Effector memory CD4-positive, alpha-beta T cell (primary cell): ENCODE data around the gene JADE2.
A peak's percentile ranks its signal among the peaks of the same experiment; 100 is the strongest.
"Not testable (repeated sequence)": the region's sequence is repeated elsewhere in the genome, so short reads cannot be mapped to it uniquely, and the experiment has no call there.

ENCODE experiments used
- DNase-seq, 3 donors: peaks; one replicate each; pipeline ENCODE4 v3.0.0-alpha.2; 2020
- H3K27ac ChIP-seq: 2 replicates; pipeline ENCODE4 v1.7.0; 2013; ENCODE audit warnings: mild to moderate bottlenecking, low read length, moderate library complexity; ENCODE audit not compliant: insufficient read depth, poor library complexity, severe bottlenecking
- H3K27me3 ChIP-seq: replicated peaks from 2 replicates; pipeline ENCODE4 v1.7.0; 2013; ENCODE audit warnings: mild to moderate bottlenecking, low read length; ENCODE audit not compliant: insufficient read depth, control insufficient read depth, poor library complexity, severe bottlenecking
- H3K36me3 ChIP-seq: 2 replicates; pipeline ENCODE4 v1.7.0; 2013; ENCODE audit warnings: mild to moderate bottlenecking, low read length, moderate library complexity; ENCODE audit not compliant: control insufficient read depth, insufficient read depth
- H3K4me1 ChIP-seq: 2 replicates; pipeline ENCODE4 v1.7.0; 2013; ENCODE audit warnings: low read length, mild to moderate bottlenecking; ENCODE audit not compliant: control insufficient read depth, insufficient read depth, poor library complexity, severe bottlenecking
- H3K4me3 ChIP-seq: 2 replicates; pipeline ENCODE4 v1.7.0; 2013; ENCODE audit warnings: low read length, low read depth, mild to moderate bottlenecking; ENCODE audit not compliant: insufficient read depth, poor library complexity, severe bottlenecking
- H3K9me3 ChIP-seq: 2 replicates; pipeline ENCODE4 v1.7.0; 2013; ENCODE audit warnings: mild to moderate bottlenecking, low read length, moderate library complexity; ENCODE audit not compliant: control insufficient read depth

JADE2 gene

GRCh38 chr5:134494780-134495179 lies 30.7 kb upstream of the JADE2 start:
- Histone ChIP-seq H3K9me3 (no peaks in the 10 kb centered on the region), H3K4me1 (no peaks in the 10 kb centered on the region), H3K27me3 (no peaks in the 10 kb centered on the region), H3K27ac (no peak overlapping the region), H3K36me3 (no peaks in the 10 kb centered on the region), H3K4me3 (no peak overlapping the region)
- DNase-seq = no peak

DNA sequence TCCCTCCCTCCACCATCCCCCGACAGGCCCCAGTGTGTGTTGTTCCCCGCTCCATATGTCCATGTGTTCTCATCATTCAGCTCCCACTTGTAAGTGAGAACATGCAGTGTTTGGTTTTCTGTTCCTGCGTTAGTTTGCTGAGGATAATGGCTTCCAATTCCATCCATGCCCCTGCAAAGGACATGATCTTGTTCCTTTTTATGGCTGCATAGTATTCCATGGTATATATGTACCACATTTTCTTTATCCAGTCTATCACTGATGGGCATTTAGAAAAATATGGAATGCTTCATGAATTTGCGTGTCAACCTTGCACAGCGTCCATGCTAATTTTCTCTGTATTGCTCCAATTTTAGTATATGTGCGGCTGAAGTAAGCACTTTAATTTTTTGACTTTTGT lies 25.6 kb upstream of the JADE2 start:
- not testable (repeated sequence) for H3K9me3 ChIP-seq, DNase-seq, H3K27me3 ChIP-seq, H3K27ac ChIP-seq, H3K4me3 ChIP-seq, H3K36me3 ChIP-seq
- H3K4me1 ChIP-seq = peaks cover 20% of the 10 kb centered on the region

GRCh38 chr5:134500699-134501430 lies 24.6 kb upstream of the JADE2 start:
- Histone ChIP-seq H3K4me3 (no peak overlapping the region), H3K27me3 (no peaks in the 10 kb centered on the region), H3K36me3 (no peaks in the 10 kb centered on the region), H3K9me3 (no peaks in the 10 kb centered on the region), H3K4me1 (peaks cover 20% of the 10 kb centered on the region), H3K27ac (no peak overlapping the region)
- DNase-seq = no peak

DNA sequence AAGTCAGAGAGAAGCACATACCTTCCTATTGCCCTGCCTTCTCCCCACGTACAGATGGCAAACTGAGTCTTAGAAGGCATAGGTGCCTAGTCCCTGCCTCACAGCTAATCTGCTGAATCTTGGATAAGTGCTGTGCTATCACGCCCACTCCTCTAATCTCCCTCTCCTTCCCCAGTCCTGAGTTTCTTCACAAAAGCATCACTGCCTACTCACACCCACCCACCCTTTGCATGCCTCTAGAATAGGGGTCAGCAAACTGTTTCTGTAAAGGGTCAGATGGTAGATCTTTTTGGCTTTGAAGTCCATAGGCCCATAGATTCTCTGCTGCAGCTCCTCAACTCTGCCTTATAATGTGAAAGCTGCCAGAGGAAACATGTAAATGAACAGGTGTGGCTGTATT lies 23.2 kb upstream of the JADE2 start:
- no peak for DNase-seq
- Histone ChIP-seq H3K4me3 (no peak overlapping the region), H3K27me3 (no peaks in the 10 kb centered on the region), H3K27ac (no peak overlapping the region), H3K4me1 (peaks cover 20% of the 10 kb centered on the region), H3K9me3 (no peaks in the 10 kb centered on the region), H3K36me3 (no peaks in the 10 kb centered on the region)

- Histone ChIP-seq H3K27ac (peak overlapping the region; percentile 57), H3K9me3 (no peaks in the 10 kb centered on the region), H3K27me3 (no peaks in the 10 kb centered on the region), H3K4me3 (peak overlapping the region; percentile 1), H3K36me3 (no peaks in the 10 kb centered on the region), H3K4me1 (peaks cover 20% of the 10 kb centered on the region)
- DNase-seq = peak; percentile 29 to 43 (median 33)
These were observed 22.2 kb upstream of the JADE2 start for GRCh38 chr5:134503088-134503936.

DNA sequence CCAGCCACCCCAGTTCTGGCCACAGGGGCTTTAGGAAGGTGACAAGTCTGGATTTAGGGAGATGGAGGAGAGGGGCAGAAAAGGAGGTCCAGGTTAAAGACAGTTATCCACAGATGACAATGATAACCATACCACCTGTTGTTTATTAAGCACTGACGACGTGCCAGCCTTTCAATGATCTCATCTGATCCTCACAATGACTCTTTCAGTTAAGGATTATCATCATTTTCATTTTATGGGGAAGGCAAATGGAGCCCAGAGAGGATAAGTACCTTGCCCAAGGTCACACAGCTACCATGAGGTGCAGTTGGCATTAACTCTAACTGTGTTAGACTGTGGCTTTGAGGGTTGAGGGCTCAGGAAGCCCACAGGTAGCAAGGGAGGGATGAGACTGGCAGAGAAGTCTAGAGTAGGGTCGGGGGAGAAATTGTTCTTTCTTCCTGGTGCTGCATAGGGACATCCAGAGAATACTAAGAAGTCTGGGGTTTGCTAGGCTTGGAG lies 21.5 kb upstream of the JADE2 start:
- Histone ChIP-seq H3K4me3 (no peak overlapping the region), H3K4me1 (peaks cover 20% of the 10 kb centered on the region), H3K36me3 (no peaks in the 10 kb centered on the region), H3K27ac (peak overlapping the region; percentile 57), H3K27me3 (no peaks in the 10 kb centered on the region), H3K9me3 (no peaks in the 10 kb centered on the region)
- no peak for DNase-seq

- Histone ChIP-seq H3K27ac (peak overlapping the region; percentile 57), H3K4me1 (peaks cover 20% of the 10 kb centered on the region), H3K27me3 (no peaks in the 10 kb centered on the region), H3K36me3 (no peaks in the 10 kb centered on the region), H3K9me3 (no peaks in the 10 kb centered on the region), H3K4me3 (no peak overlapping the region)
- no peak for DNase-seq
These were observed 20.7 kb upstream of the JADE2 start for GRCh38 chr5:134504629-134505300.

GRCh38 chr5:134506054-134507039 lies 19.1 kb upstream of the JADE2 start:
- no peaks in the 10 kb centered on the region for H3K9me3 ChIP-seq
- H3K4me1 ChIP-seq = peaks cover 20% of the 10 kb centered on the region
- no peak for DNase-seq
- no peak overlapping the region for H3K27ac ChIP-seq
- no peaks in the 10 kb centered on the region for H3K27me3 ChIP-seq
- no peaks in the 10 kb centered on the region for H3K36me3 ChIP-seq
- no peak overlapping the region for H3K4me3 ChIP-seq

DNA sequence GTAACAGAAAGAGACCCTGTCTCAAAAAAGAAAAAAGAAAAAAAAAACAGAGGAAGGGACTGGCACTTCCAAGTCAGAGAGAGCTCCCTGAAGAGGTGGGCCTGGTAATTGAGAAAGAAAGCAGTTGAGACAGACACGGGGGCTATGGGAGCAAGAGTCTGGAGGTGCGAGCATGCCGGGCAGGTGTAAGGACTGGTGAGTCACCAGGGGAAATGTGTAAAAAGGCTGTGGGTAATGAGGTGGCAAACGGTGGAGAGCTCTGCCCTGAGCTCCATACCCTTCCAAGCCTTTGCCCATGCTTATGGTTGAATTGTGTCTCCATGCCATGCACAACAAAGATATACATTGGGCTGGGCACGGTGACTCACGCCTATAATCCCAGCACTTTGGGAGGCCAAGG lies 18.0 kb upstream of the JADE2 start:
- H3K9me3 ChIP-seq = no peaks in the 10 kb centered on the region
- no peak for DNase-seq
- H3K4me3 ChIP-seq = no peak overlapping the region
- no peaks in the 10 kb centered on the region for H3K36me3 ChIP-seq
- H3K4me1 ChIP-seq = peaks cover 20% of the 10 kb centered on the region
- no peak overlapping the region for H3K27ac ChIP-seq
- no peaks in the 10 kb centered on the region for H3K27me3 ChIP-seq
